Stimulated activated CD8-positive, alpha-beta memory T cell treated with anti-CD3 and anti-CD28 coated beads, Interleukin-4, amount 100 ng/mL, for 48 hours (primary cell): ENCODE data around the gene DNAH1.

Experiments used
- DNase-seq: peaks from one replicate; pipeline ENCODE4 v3.0.0-alpha.2; 2020

The DNAH1 gene

DNA sequence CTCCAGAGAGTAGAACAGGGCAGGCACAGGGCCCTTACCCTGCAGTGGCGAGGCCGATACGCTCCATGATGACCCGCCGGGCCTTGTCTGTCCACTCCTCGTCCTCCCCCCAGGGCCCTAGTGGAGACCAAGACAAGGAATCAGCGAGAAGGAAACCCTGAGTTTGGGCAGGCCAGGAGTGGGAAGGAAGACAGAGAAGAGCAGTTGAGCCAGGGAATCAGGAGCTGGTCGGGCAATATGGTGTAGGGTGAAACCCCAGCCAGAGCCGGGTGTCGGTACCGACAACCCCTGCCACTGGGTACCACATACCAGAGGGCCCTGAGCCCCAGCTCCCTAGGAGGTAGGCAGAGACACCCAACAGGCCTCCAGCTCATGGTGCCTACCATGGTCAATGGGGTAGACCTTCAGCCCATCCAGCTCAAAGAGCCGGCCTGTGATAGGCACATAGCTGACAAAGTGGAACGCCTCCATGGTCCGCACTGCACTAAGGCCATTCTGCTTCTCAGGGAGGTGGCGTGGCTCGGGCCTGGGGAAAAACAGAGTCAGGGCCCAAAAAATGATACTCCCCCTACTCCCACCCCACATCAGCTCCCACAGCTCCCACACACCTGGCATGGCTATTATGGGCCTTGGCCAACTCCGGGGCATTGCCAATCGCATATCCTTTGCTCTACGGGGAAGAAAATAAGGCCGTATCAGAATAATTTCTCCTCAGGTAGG is 90.8 kb downstream of the DNAH1 start:
- DNase-seq: no peak

DNA sequence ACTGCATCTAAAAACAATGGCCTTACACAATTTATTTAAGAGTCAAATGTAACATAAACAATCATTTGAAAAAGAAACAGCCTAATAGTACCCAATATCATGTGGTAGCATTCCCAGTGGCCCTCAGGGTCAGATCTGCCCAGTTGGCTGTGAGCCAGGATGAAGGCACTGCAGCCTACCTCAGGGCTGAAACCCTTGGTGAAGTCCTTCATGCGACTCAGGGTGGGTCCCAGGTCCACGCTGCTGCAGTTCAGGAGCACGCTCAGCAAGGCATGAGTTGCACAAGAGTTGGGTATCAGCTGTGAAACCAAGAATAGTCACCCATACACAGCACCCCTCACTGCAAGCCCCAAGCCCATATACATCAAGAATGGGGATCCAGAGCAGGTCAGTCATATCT is 91.7 kb downstream of the DNAH1 start:
- no peak for DNase-seq

DNA sequence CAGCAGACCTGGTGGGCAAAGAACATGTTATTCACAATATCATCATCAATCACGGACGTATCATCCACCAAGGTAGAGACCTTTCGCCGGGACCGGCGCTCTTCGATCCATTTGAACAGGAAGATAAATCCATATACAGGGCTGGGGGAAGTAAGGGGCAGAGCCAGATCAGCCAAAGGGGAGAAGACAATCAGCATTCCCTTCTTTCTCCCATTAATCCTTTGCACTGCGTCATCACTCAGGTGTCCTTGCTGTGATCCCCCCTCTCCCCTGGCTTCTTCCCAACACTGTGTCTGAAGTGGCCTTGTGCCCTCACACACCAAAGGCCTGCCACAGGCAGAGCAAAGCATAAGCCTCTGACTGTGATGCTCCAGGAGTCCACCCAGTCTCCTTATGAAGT is 92.3 kb downstream of the DNAH1 start:
- DNase-seq: no peak

DNA sequence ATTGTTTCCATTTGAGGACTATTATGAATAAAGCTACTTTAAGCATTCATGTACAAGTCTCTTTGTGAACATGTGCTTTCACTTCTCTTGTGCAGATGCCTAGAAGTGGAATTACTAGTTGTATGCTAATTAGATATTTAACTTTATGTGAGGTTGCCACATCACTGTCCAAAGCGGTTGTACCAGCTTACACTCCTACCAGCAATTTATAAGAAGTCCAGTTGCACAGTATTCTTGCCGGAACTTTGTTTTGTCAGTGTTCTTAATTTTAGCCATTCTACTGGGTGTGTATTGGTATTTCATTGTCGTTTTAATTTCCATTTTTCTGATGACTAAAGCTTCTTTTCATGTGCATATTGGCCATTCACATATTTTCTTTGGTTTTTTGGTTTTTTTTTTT is 99.7 kb downstream of the DNAH1 start:
- DNase-seq: no peak

DNA sequence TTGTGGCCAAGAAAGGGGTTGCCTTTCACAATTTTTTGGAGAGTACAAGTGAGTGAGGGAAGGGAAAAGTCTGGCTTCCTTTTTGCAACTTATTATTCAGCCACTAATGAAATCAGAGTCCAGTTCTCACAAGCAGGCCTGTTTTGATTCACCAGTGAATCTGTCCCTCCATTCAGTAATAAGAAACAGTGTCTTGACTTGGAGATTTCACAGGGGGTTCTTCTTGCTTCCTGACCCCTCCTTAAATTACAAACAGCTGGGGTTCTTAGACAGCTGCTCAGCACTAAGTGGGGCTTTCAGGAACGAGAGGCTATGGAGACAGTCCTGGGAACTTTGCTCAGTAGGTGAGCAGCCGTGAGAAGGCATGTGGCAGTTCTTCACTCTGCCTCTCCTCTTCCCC is 104.3 kb downstream of the DNAH1 start:
- DNase-seq: no peak

DNA sequence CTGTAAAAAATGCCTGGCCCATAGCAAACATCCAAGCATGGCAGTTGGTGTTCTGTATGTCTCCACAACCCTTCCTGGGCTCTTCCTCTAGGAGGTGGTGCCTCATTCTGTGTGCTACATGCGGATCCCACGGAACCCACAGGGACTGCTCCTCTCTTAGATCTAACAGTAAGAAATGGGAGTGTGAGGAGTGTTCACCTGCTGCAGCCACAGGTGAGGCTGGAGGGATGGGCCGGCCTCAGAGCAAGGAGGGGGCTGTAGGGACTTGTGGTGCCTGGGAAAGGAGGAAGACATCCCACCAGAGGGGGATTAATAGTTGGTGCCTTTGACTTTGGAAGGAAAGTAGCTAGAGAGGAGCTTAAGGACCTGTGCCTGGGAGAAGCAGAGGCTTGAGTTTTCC is 106.5 kb downstream of the DNAH1 start:
- DNase-seq: no peak

DNA sequence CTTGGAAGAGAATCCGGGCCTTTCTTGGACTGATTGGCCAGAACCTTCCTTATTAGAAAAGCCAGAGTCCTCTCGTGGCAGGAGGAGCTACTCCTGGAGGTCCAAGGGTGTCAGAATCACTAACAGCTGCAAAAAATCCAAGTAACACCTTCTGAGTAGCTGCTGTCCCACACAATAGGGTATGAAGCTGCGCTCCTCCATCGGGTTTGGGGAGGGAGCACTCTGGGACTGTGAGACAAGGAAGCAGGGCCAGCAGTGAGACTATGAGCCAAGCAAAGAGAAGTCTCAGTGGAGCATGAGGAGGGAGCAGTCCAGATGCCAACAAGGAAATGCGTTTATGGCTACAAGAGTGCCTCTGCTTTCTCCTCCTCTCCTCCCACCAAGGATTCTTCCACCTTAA is 107.1 kb downstream of the DNAH1 start:
- DNase-seq: no peak

DNA sequence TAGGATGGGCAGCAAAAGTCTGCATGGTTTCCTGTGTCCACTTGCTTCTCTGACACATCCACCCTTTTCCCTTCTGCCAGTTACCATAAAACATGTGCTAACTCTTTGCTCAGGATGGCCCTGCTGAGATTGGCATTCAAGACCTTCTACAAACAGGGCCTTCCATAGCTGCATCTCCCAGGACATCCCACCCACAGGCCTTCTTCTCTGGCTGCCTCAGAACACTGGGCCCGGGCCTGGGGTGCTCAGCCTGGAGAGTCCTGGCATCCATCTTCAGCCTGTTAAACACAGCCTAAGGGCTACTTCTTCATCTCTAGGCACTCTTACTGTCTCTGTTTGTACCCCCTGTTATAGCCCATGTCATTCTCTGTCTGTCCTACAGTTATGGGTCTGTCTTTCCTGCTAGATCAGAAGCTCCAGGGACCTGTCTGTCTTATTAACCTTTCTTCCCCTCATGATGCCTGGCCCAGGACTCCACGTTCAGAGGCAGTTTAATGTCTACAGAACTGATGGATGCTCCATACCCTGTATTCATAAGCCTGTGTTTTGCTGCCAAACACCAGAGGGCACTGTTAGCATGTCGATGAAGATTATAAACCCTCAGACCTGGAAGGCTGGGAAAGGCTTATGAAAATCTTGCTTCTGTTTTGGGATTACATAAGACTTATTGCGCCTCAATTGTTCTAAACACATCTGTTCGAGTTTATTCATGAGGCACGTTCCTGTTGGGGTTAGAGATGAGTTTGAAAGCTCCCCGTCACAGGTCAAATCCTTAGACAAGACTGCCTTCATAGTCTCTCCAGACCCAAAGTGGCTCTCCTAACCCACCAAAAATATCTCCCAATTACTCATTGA is 112.3 kb downstream of the DNAH1 start:
- peak; percentile 42 for DNase-seq

DNA sequence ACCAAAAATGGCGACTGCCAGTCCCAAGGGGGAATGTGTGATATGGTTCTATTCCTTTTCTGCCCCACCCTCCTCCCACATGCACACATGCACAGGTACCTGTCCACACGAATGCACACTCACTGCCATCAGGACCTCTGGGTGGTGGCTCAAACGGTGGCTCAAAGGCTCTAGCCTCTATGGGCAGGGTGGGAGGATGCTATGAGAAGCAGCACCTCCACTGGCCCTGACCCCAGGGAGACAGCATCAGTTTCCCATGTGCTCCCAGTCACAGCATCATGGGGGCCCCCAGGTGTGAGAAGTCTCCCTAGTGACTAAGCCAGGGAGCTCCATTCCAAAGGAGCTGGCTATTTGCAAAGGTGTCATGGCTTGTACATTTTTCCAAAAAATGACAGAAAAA is 112.9 kb downstream of the DNAH1 start:
- DNase-seq: no peak

DNA sequence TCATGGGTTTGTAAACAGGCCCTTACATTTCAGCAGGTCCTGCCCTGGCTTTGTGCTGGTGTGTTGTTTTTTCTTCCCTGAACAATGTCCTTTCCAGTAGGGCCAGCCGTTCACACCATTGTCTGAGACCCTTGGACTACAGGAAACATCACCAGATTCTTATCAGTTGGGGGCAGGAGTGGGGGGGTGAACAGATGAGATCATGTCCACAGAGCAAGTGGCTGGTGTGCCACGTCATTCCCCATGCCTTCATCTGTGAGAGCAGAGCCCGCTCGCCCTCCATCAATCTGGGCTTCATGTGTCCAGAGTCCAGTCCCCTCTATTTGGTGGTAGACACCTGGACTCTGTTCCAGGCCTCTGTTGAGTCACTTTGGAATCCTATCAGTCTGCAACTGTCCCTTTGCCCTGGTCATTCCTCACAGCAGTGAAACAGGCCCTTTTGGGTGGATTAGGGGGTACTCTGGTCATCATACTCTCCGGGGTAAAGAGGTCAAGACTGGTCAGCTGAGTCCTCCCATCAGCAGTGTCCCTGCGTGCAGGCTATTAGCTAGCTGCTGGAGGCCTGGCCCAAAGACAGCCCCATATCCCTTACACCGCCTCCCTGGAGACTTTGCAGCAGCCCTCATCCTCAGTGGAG is 113.8 kb downstream of the DNAH1 start:
- no peak for DNase-seq

DNA sequence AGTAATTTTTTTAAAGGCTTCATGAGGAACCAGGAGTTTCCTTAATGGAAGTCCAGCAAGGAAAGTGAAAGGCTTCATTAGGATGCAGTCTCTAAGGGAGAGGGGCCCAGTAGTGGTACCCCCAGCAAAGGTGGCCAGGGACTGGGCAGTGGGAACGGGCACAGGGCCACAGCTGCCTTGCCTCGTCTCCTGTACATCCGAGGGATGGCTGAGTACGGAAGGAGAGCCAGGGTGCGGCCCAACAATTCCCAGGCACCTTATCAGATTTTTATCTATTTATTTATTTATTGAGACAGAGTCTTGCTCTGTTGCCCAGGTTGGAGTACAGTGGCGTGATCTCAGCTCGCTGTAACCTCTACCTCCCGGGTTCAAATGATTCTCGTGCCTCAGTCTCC is 114.3 kb downstream of the DNAH1 start:
- DNase-seq: no peak

DNA sequence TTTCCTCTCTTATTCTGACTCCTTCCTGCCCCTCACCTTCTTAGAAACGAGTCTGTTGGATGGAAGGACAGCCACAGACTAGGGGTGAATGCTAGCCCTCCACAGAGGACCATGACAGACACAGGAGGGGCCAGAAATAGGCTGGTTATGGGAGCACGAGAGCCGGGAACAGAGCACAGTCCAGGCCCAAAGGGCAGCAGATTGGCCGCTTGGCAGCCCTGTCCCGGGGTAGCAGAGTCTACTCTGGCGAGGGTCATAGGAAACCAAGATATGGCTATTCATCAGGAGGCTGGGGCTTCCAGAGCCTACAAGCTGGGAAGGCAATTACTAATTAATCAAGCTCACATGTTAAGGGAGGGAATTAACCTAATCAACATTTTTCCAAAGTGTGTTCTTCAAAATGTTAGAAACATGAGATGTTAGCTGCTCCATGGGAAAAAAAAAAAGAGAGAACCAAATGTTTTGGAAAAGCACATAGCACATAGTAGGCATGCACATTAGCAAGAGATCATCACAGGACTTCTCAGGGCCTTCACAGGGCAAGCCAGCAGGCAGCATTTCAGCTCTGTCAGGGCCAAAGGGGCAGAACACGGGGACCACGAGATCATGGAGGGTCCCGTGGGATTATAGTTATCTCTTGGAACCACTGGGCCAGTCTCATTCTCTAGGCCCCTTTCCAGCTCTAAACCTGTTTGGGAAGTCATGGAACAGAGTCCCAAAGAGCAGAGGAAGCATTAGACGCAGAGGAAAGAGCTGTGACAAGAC is 115.5 kb downstream of the DNAH1 start:
- no peak for DNase-seq

DNA sequence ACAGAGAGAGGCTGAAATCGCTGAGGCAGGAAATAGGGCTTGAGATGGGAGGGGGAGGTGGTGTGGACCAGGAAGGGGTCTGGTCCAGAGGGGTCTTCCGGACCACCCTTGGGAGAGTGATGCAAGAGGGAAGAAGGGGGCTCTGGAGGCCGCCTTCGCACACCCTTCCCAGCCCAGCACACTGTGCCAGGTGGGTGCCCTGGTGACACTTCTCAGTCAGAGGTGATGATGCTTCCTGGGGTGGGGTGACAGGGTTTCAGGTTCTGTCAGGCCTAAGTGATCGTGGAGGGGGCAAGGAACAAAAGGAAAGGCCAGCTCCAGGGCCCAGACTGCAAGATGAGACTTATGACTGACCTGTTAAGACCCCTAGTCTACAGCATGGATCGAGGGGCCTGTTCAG is 116.1 kb downstream of the DNAH1 start:
- no peak for DNase-seq

DNA sequence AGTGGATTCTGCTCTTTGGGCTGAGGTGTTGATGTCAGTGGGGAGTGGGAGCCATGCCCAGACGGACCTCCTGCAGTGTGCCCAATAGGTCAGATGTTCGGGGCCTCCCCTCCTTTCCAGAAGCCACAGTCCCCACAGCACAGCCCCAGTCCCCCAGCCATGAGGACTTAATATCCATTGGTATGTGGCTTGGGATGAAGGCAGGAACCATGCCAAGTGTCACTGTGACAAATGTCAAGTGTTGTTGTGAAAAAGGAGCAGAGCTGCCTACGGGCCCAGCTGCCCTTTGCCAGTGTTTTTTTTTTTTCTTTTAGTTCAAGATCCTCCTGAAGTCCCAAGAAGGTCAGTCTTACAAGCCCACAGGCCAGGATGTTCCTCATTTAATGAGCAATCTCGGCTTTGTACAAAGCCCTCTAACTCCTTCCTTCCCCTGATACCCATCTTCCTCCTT is 116.6 kb downstream of the DNAH1 start:
- DNase-seq: no peak

DNA sequence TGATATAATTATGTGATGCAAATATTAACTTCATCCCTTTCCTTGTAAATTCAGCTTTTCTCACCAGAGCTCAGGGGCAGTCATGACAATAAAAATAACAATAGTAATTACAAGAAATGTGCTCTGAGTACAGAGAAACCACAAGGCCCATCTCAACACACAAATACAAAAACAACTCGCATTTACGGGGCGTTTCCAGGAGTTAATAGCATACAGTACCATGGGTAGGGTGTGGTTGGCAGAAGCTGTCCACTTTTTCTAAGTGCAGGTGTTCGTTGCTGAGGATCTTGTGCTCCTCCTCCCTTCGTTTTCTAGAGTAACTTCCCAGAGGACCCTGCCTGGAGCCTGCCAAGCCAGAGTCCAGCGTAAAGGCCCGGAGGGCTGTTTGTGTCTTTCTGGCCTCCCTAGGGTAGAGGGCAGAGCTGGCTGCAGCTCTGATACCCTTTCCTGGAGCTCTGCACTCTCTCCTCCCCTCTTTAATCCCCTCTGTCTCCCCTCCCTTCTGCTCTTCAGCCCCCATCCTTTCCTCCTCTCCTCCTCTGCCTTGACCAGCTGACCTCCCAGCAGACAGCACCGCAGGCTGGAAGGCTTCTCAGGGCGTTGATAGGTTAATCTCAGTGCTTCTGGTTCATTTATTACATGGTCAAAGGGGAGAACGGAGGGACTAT is 117.3 kb downstream of the DNAH1 start:
- no peak for DNase-seq

DNA sequence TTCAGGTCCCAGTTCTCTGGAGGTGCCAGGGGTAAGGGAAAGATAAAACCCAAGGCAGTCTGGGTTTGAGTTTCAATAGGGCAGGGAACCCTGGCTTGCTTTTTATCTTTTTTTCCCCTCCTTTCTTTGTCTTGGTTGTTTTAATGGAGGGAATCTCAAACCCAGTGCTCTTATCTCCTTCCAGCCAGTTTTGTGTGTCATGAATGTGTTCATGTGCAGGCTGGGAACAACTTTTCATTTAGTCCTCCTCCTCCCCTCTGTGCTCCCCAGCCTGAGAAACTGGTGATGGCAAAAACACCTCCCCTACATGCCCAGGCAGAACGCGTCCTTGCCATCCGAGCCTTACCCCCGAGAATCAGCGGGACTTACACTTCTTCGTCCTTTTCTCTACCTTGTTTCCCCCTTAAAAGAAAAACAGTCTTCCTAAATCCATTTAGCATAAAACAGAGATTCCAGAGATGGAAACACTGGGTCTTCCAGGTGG is 117.9 kb downstream of the DNAH1 start:
- no peak for DNase-seq

DNA sequence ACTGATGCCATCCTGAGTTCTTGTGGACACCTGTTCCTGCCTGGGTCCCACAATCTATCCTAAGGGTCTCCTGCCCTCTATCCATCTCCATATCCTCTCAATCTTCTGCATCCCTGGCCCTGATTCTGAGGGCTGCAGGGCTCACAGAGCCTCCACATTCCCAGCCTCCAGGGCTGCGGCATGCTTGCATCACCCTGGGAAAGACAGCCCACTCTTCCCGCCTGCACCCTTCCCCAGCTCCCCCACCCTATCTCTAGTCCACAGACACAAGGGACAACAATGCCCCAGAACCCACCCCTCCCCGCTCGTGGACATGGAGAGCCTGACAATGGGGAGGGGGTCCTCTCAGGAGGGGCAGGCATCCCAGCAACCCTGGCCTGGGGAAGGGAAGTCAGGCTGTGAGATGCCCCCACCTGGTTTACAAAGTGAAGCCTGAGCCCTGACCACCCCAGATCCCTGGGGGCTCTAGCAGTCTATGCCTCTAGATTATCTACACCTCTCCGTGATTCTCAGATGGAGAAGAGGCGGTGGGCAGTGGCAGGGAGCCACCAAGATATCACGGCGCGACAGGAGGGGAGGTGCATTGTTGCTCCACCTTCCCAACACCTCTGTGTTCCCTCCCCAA is 118.5 kb downstream of the DNAH1 start:
- no peak for DNase-seq

DNA sequence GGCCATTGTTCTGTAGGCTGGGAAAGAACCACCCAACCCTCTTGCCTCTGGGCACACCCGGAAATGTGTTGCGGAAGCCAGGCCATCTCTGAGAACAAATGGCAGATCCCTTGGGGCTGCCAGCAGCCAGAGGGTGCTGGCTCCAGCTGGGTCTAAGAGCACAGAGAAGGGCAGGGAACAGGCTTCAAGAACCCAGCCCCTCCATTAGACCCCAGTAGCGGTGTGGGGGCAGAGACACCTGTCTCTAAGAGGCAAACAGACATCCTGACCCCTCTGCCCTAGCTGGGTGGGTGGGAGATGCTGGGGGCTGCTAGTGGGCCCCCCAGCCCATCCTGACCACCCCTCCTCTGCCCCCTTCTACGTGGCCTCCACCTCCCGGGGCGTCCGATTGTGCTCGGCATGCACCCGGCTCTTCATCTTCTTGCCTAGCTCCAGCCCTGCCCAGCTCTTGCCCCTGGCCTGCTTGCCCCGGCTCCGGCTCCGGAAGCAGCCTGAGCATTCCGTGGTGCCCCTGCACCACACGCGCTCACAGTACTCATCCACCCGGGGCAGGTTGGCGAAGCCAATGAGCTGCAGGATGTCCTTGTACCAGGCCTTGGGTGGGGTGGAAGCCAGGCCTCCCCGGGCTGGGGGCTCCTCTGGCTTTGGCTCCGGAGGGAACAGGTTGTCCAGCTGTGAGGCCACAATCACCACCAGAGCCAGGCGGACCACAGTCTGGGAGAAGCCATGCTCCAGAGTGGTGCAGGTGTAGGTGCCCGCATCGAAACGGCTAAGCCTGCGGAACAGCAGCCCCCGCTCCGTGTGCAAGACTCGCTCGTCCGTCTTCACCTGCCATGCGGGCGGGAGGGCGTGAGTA is 119.4 kb downstream of the DNAH1 start:
- DNase-seq: no peak

DNA sequence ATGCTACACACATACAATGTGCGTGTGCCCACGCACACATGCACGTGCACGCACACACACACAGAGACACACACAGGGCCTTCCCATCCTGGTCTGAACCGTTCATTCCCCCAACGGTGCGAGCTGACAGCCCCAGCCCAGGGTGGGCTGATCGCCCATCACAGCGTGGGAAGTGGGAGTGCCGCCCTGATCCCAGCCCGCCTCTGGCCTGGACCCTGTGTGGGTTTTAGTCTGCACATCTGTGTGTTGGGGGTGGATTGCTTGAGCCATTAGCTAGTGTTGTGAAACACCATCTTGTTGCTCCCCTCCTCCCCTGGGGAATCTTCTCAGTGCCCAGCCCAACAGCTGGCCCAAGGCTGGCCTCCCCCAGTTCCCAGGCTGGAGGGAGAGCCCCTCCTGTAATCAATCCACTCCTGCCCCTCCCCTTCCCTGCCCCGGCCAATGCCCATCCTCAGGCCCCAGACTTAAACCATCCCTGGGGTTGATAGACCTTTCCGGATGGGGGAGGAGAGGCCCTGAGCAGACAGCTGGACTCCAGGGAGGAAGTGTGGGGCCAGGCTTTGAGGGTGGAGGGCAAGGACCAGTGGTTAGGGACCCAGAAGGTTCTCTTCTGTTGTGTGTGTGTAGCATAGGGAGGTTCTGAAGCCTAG is 120.5 kb downstream of the DNAH1 start:
- DNase-seq: no peak

DNA sequence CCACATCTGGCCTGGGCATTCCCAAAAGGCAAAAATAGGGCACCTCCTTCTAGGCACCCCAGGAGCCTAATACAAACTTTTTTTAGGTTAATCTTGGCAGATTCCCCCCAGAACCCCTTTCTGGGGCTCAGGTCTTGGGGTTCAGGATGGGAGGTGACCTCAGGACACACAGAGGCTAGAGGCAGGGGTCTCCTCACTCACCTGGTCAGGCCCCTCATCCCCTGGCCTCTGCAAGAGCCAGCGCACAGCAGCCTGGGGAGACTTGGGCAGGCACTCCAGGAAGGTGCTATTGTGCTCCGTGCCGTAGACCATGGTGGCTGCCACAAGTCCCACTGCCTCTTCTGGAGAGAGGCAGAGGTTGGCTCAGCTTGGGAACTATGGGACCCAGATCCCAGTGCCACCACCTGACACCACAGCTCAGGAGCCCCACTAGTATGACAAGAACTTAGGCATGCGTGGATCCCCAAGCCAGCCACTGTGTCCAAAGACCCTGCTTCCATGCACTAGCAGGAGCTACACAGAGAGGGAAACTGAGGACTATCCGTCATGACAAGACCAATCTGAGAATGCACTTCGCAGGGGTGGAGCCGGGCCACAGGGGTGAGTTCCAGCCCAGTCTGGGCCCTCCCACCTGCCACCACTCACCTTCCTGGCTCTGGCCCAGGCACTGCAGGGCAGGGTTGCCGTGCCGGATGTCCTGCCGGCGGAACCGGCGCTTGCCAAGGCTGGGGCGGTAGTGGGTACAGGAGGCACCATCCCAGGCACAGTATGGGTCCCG is 121.4 kb downstream of the DNAH1 start:
- no peak for DNase-seq
